Immature natural killer cell (primary cell): ENCODE results near the gene JAG2. TPM values are rescaled to one million over a fixed set of nuclear protein-coding genes. Genes with fewer than 3 reads are reported as not detected.

ENCODE experiments used
- DNase-seq, 3 donors: peaks; one replicate each; pipeline ENCODE4 v3.0.0; 2022; ENCODE audit warnings: mixed read lengths in 1 of 3
- H3K27ac Mint-ChIP-seq, 6 donors: one replicate each; pipeline ENCODE4 v1.8.0; 2020; ENCODE audit warnings: mixed read lengths in 6 of 6, mild to moderate bottlenecking in 5 of 6, inconsistent platforms in 4 of 6, moderate library complexity in 3 of 6
- H3K27me3 Mint-ChIP-seq, 3 donors: one replicate each; pipeline ENCODE4 v1.8.0; 2020 to 2021; ENCODE audit warnings: low read depth in 3 of 3, mild to moderate bottlenecking in 3 of 3, mixed read lengths in 3 of 3, moderate library complexity in 3 of 3, inconsistent platforms in 1 of 3
- H3K36me3 Mint-ChIP-seq, 3 donors: one replicate each; pipeline ENCODE4 v1.8.0; 2020; ENCODE audit warnings: mixed read lengths in 3 of 3, inconsistent platforms in 2 of 3, mild to moderate bottlenecking in 2 of 3
- H3K4me1 Mint-ChIP-seq, 2 donors: one replicate each; pipeline ENCODE4 v1.8.0; 2020; ENCODE audit warnings: inconsistent platforms in 2 of 2, mild to moderate bottlenecking in 2 of 2, mixed read lengths in 2 of 2, moderate library complexity in 1 of 2
- H3K4me3 Mint-ChIP-seq, 5 donors: one replicate each; pipeline ENCODE4 v1.8.0; 2020; ENCODE audit warnings: mild to moderate bottlenecking in 5 of 5, mixed read lengths in 5 of 5, inconsistent platforms in 3 of 5, moderate library complexity in 3 of 5
- H3K9me3 Mint-ChIP-seq, 6 donors: one replicate each; pipeline ENCODE4 v1.8.0; 2020; ENCODE audit warnings: mild to moderate bottlenecking in 6 of 6, mixed read lengths in 6 of 6, inconsistent platforms in 4 of 6, moderate library complexity in 3 of 6
- polyA plus RNA-seq, 3 donors: library from polyadenylated mRNA; unstranded; fragments of 300-500 nt; fragmentation: Illumina TruSeq; gene quantifications; one replicate each; pipeline ENCODE4 v1.2.3, GENCODE V29; 2021

The JAG2 gene
- polyA plus RNA-seq, 3 donors from 2014 or later = 0.17 to 0.39 TPM; not detected in 1

DNA sequence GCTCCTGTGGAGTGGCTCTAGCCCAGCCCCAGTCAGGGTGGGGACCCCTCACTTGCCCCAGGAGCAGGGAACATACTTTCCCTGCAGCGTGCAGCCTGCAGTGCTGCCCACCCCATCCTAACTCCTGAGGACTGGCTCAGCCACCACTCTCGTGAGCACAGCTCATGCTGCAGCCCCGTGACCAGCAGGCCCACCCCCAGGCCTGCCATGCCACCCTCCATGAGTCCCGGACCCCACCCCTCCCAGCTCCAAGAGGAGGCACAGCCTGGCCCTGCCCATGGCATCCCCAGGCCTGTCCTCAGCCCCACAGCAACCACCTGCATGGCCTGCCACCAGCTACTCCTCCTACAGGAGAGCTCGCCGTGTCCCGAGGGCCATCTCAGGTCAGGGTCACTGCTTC lies 3.9 kb upstream of the JAG2 start:
- Mint-ChIP-seq H3K9me3 (no peaks in the 10 kb centered on the region), H3K27me3 (peaks cover 3 to 13% (median 3%) of the 10 kb centered on the region in 3 donors), H3K4me1 (peaks cover 19 to 37% of the 10 kb centered on the region in 2 donors), H3K27ac (no peak overlapping the region), H3K4me3 (no peak overlapping the region), H3K36me3 (no peaks in the 10 kb centered on the region)
- no peak for DNase-seq

- H3K36me3 Mint-ChIP-seq = no peaks in the 10 kb centered on the region
- peaks cover 6 to 13% (median 9%) of the 10 kb centered on the region in 3 donors for H3K27me3 Mint-ChIP-seq
- no peak for DNase-seq
- no peak overlapping the region for H3K27ac Mint-ChIP-seq
- H3K4me1 Mint-ChIP-seq = peaks cover 11 to 30% of the 10 kb centered on the region in 2 donors
- H3K4me3 Mint-ChIP-seq = no peak overlapping the region
- no peaks in the 10 kb centered on the region for H3K9me3 Mint-ChIP-seq
Observed at GRCh38 chr14:105171004-105171673, 2.6 kb upstream of the JAG2 start.

- H3K4me1 Mint-ChIP-seq = peaks cover 9 to 21% of the 10 kb centered on the region in 2 donors
- no peaks in the 10 kb centered on the region for H3K9me3 Mint-ChIP-seq
- H3K27ac Mint-ChIP-seq = peak overlapping the region in 2 of 6 donors; percentile 71 to 80
- peaks cover 6 to 13% (median 9%) of the 10 kb centered on the region in 3 donors for H3K27me3 Mint-ChIP-seq
- DNase-seq = no peak
- peak overlapping the region; percentile 70 to 84 (median 77) for H3K4me3 Mint-ChIP-seq
- H3K36me3 Mint-ChIP-seq = no peaks in the 10 kb centered on the region
Observed at GRCh38 chr14:105169776-105170655, 1.4 kb upstream of the JAG2 start.

GRCh38 chr14:105168979-105169507 lies 467 bp upstream of the JAG2 start:
- Mint-ChIP-seq H3K9me3 (no peaks in the 10 kb centered on the region), H3K4me3 (peak overlapping the region; percentile 53 to 84 (median 60)), H3K27ac (peak overlapping the region in 2 of 6 donors; percentile 34 to 71), H3K4me1 (peaks cover 0 to 12% of the 10 kb centered on the region in 2 donors), H3K27me3 (peaks cover 6 to 9% (median 7%) of the 10 kb centered on the region in 3 donors), H3K36me3 (no peaks in the 10 kb centered on the region)
- DNase-seq = peak; percentile 53 to 57 (median 54)

DNA sequence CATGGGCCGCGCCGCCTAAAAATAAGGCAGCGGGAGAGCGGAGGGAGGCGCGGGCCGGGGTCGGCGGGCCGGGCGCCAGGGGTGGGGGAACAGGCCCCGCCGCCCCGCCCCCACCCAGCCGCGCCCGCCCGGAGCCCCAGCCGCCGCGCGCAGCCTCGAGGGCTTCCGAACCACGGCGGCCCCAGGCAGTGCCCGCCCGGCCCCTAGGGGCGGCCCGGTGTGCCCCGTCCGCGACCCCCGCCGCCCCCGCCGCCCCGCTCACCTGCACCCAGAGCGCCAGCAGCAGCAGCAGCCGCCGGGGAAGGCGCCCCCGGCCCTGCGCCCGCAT lies 519 bp downstream of the JAG2 start:
- Mint-ChIP-seq H3K27ac (no peak overlapping the region), H3K4me1 (peaks cover 0 to 10% of the 10 kb centered on the region in 2 donors), H3K36me3 (no peaks in the 10 kb centered on the region), H3K27me3 (peaks cover 6 to 9% (median 7%) of the 10 kb centered on the region in 3 donors), H3K4me3 (peak overlapping the region; percentile 21 to 63 (median 46)), H3K9me3 (no peaks in the 10 kb centered on the region)
- DNase-seq = no peak

GRCh38 chr14:105167303-105168092 lies 1.1 kb downstream of the JAG2 start:
- peaks cover 6 to 9% (median 7%) of the 10 kb centered on the region in 3 donors for H3K27me3 Mint-ChIP-seq
- H3K9me3 Mint-ChIP-seq = no peaks in the 10 kb centered on the region
- H3K4me1 Mint-ChIP-seq = peaks cover 0 to 10% of the 10 kb centered on the region in 2 donors
- H3K4me3 Mint-ChIP-seq = peak overlapping the region; percentile 21 to 63 (median 51)
- H3K27ac Mint-ChIP-seq = no peak overlapping the region
- DNase-seq = no peak
- H3K36me3 Mint-ChIP-seq = no peaks in the 10 kb centered on the region

- DNase-seq = no peak
- Mint-ChIP-seq H3K27me3 (peaks cover 3 to 9% (median 8%) of the 10 kb centered on the region in 3 donors), H3K27ac (peak overlapping the region in 1 of 6 donors; percentile 24), H3K4me3 (peak overlapping the region; percentile 26 to 67 (median 51)), H3K36me3 (no peaks in the 10 kb centered on the region), H3K9me3 (no peaks in the 10 kb centered on the region), H3K4me1 (peaks cover 0 to 7% of the 10 kb centered on the region in 2 donors)
Observed at GRCh38 chr14:105166571-105167302, 1.8 kb downstream of the JAG2 start.

GRCh38 chr14:105165761-105166485 lies 2.7 kb downstream of the JAG2 start:
- DNase-seq = no peak
- Mint-ChIP-seq H3K9me3 (no peaks in the 10 kb centered on the region), H3K27me3 (peaks cover 2 to 9% (median 8%) of the 10 kb centered on the region in 3 donors), H3K4me3 (peak overlapping the region in 2 of 5 donors; percentile 7 to 51), H3K4me1 (peaks cover 0 to 8% of the 10 kb centered on the region in 2 donors), H3K27ac (no peak overlapping the region), H3K36me3 (no peaks in the 10 kb centered on the region)

DNA sequence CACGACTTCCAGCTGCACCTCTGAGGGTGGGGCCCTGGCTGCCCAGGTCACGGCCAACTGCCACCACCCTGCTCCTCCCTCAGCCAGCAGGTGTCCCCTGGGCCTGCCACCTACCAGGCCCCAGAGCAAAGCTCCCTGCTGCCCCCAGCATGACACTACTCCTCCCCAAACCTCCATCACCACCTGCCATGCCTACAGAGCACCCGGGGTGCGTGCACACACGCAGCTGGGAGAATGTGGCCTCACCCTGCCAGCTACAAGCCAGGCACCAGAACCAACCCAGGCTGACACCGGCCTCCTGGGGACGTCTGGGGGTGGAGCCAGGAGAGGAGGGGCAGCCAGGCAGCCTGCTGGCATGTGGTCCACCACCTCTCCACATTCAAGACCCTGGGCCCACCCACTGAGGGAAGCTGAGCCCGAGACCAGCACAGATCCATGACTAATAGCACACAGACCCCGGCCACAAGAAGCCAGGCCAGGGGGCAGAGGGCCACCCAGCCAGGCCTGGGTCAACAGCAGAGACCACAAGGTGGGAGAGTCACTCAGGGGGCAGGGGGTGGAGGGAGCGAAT lies 3.4 kb downstream of the JAG2 start:
- no peak for DNase-seq
- H3K27me3 Mint-ChIP-seq = peaks cover 2 to 10% (median 7%) of the 10 kb centered on the region in 3 donors
- peaks cover 0 to 8% of the 10 kb centered on the region in 2 donors for H3K4me1 Mint-ChIP-seq
- H3K27ac Mint-ChIP-seq = no peak overlapping the region
- no peaks in the 10 kb centered on the region for H3K9me3 Mint-ChIP-seq
- H3K36me3 Mint-ChIP-seq = no peaks in the 10 kb centered on the region
- H3K4me3 Mint-ChIP-seq = no peak overlapping the region

DNA sequence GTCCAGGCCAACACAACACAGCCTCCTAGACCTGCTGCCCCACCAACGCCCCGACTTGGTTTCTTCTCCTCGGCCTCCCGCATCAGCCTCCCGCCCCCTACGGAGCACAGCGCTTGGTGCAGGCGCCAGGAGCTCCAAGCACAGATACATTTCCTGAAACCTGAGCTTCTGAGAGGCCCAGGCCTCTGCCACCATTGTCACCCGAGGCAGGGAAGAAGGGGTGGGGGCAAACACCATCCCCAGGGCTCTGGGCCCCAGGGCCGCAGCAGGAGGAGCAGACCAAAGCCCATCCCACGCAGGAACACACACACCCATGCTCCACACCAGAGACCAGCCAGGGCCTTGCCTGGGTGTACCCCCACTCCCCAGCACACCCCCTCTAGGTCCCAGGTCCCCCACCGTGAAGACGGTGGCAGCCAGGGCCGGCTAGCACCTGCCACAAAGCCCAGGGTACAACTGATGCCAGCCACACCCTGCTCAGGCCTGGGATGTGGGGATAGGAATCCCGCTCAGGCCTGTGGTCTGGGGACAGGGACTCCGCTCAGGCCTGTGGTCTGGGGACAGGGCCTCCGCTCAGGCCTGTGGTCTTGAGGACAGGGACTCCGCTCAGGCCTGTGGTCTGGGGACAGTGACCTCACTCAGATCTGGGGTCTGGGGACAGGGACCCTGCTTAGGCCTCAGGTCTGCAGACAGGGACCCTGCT lies 5.4 kb downstream of the JAG2 start:
- Mint-ChIP-seq H3K4me1 (peaks cover 0 to 2% of the 10 kb centered on the region in 2 donors), H3K27me3 (peaks cover 2 to 6% (median 4%) of the 10 kb centered on the region in 3 donors), H3K27ac (no peak overlapping the region), H3K9me3 (no peaks in the 10 kb centered on the region), H3K4me3 (no peak overlapping the region), H3K36me3 (no peaks in the 10 kb centered on the region)
- DNase-seq = no peak

DNA sequence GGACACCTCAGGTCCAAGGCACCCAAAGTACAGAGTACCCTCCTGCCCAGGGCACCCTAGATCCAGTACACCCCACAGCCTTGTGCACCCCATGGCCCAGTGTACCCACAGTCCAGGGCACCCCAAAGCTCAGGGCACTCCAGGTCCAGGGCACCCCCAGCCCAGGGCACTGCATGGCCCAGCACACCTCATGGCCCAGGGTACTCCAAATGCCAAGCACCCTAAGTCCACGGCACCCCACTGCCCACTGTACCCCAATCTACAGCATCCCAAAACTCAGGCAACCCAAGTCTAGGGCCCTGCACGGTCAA lies 6.0 kb downstream of the JAG2 start:
- no peak for DNase-seq
- Mint-ChIP-seq H3K9me3 (no peaks in the 10 kb centered on the region), H3K4me3 (no peak overlapping the region), H3K36me3 (no peaks in the 10 kb centered on the region), H3K4me1 (peaks cover 0 to 2% of the 10 kb centered on the region in 2 donors), H3K27ac (no peak overlapping the region), H3K27me3 (peaks cover 2 to 6% (median 4%) of the 10 kb centered on the region in 3 donors)
